Measurements from ENCODE around the gene TTC19.

DNA sequence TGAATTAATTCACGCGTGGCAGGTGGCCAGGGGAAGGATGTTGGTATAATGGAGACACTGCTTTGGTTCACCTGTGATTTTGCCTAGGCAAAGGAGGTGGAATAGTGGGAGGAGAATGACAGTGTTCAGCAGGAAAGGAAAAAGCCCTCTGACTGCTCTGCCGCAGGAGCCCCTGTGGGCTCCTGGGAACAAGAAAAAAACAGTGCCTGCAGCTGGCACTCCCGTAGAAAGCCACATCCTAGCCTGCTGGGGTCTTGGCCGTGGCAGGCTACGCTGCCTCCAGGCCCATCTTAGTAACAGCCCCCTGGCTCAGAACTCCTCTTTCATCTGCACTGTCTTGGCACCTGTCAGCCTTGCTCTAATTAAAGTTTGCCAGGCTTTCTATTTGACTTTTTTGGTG, 34.1 kb upstream of the TTC19 start:
- TF ChIP-seq, protein P1, sequence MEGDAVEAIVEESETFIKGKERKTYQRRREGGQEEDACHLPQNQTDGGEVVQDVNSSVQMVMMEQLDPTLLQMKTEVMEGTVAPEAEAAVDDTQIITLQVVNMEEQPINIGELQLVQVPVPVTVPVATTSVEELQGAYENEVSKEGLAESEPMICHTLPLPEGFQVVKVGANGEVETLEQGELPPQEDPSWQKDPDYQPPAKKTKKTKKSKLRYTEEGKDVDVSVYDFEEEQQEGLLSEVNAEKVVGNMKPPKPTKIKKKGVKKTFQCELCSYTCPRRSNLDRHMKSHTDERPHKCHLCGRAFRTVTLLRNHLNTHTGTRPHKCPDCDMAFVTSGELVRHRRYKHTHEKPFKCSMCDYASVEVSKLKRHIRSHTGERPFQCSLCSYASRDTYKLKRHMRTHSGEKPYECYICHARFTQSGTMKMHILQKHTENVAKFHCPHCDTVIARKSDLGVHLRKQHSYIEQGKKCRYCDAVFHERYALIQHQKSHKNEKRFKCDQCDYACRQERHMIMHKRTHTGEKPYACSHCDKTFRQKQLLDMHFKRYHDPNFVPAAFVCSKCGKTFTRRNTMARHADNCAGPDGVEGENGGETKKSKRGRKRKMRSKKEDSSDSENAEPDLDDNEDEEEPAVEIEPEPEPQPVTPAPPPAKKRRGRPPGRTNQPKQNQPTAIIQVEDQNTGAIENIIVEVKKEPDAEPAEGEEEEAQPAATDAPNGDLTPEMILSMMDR (optimal IDR thresholded peaks at IDR 0.05 in 1 of 3, IDR thresholded peaks at IDR 0.05 in 1 of 3, conservative IDR thresholded peaks at IDR 0.05 in 1 of 3; ENCODE audit: extremely low read depth in 1 of 3, insufficient read depth in 2 of 3, low read length in 3 of 3), result no peak
- TF ChIP-seq EZH2 (IDR thresholded peaks at IDR 0.05; ENCODE audit: low read length), result no peak
